ENCODE measurements around the gene CCL25.
"Not testable (repeated sequence)": the region's sequence is repeated elsewhere in the genome, so short reads cannot be mapped to it uniquely, and the experiment has no call there.

CCL25 gene

GRCh38 chr19:8087876-8088275 is 35.3 kb downstream of the CCL25 start:
- DNase-seq = no peak

- no peak for DNase-seq
Measured at GRCh38 chr19:8088752-8089663, 36.4 kb downstream of the CCL25 start.

- no peak for DNase-seq
Measured at GRCh38 chr19:8089664-8090601, 37.4 kb downstream of the CCL25 start.

GRCh38 chr19:8090950-8091349 is 38.4 kb downstream of the CCL25 start:
- DNase-seq = no peak

GRCh38 chr19:8093740-8094139 is 41.2 kb downstream of the CCL25 start:
- DNase-seq = no peak

GRCh38 chr19:8094336-8094735 is 41.8 kb downstream of the CCL25 start:
- DNase-seq = no peak

- no peak for DNase-seq
Measured at GRCh38 chr19:8095354-8095886, 42.9 kb downstream of the CCL25 start.

- DNase-seq = no peak
Measured at GRCh38 chr19:8096071-8096470, 43.5 kb downstream of the CCL25 start.

GRCh38 chr19:8097198-8097597 is 44.6 kb downstream of the CCL25 start:
- no peak for DNase-seq

- DNase-seq = no peak
Measured at GRCh38 chr19:8097681-8098567, 45.4 kb downstream of the CCL25 start.

- DNase-seq = no peak
Measured at GRCh38 chr19:8101311-8101710, 48.8 kb downstream of the CCL25 start.

GRCh38 chr19:8101910-8102309 is 49.4 kb downstream of the CCL25 start:
- not testable (repeated sequence) for DNase-seq

GRCh38 chr19:8105471-8105870 is 52.9 kb downstream of the CCL25 start:
- no peak for DNase-seq

- no peak for DNase-seq
Measured at GRCh38 chr19:8107301-8107903, 54.8 kb downstream of the CCL25 start.

GRCh38 chr19:8108560-8109445 is 56.2 kb downstream of the CCL25 start:
- no peak for DNase-seq

- no peak for DNase-seq
Measured at GRCh38 chr19:8109455-8109854, 56.9 kb downstream of the CCL25 start.

GRCh38 chr19:8109890-8110662 is 57.5 kb downstream of the CCL25 start:
- no peak for DNase-seq

- no peak for DNase-seq
Measured at GRCh38 chr19:8110931-8111330, 58.4 kb downstream of the CCL25 start.

- DNase-seq = no peak
Measured at GRCh38 chr19:8111376-8111775, 58.8 kb downstream of the CCL25 start.
